ENCODE data around the gene DPYSL3.

DNA sequence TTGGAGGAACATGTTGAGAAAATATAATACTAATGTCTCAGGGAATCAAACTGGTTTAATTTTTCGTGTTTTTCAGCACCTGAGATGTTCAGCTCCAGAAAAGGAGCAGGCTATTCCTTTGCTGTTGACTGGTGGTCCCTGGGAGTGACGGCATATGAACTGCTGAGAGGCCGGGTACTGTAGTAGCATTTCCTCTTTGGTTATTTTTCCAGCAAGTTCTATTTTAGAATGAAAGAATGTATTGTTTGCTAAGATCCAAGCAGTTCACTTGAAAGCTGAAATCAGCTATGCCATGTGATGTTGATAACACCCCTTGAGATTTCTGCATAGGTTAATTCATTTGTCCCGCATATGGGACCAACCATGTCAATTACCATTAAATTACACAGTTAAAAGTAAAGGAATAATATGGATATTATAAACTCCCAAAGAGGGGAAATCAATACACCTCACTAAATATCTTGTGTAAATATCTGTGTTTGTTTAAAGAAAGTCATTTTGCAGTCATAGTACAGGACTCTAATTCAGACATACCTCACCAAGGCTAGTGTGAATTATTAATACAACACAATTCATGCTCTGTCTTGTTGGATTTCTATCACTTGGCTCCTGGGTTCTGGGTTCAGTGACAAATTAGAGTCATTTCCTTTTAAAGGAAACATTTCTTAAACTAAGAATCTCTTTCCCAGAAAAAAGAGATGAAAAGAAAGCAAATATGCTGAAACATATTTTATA, 148.3 kb downstream of the DPYSL3 start:
- TF ChIP-seq CTCF (IDR thresholded peaks at IDR 0.05; ENCODE audit: insufficient read depth, low read length): no peak
- no peak for TF ChIP-seq POLR2AphosphoS5 (IDR thresholded peaks at IDR 0.05; ENCODE audit: low read depth)
- no peak for TF ChIP-seq REST (IDR thresholded peaks at IDR 0.05; ENCODE audit: insufficient replicate concordance, low read depth)
- TF ChIP-seq GABPA (IDR thresholded peaks at IDR 0.05; ENCODE audit: low read depth): no peak
